GM23338 (cell line): Measurements from ENCODE around the gene GVQW3. TPM values are rescaled to one million over a fixed set of nuclear protein-coding genes. Genes with fewer than 3 reads are reported as not detected.

Experiments used
- ATAC-seq: fragments of 200-7000 bp; cut with Tn5 transposase; 3 replicates; pipeline ENCODE4 v1.9.1; 2020
- DNase-seq: peaks from one replicate; pipeline ENCODE4 v3.0.0-alpha.2; 2015; ENCODE audit warnings: low spot score
- H2AFZ ChIP-seq: fragments of 200-600 bp; sonication (generic); 2 replicates; pipeline ENCODE4 v1.8.0; 2016; ENCODE audit warnings: antibody characterized with exemption, mild to moderate bottlenecking, moderate library complexity
- H3F3A ChIP-seq: fragments of 200-600 bp; sonication (generic); replicated peaks from 2 replicates; pipeline ENCODE4 v1.8.0; 2017; ENCODE audit warnings: antibody characterized with exemption, mixed run types, low read depth
- H3K27ac ChIP-seq: fragments of 200-600 bp; sonication (generic); 2 replicates; pipeline ENCODE4 v1.6.1; 2016; ENCODE audit warnings: low read depth
- H3K27me3 ChIP-seq: fragments of 200-600 bp; sonication (generic); 2 replicates; pipeline ENCODE4 v1.8.0; 2016; ENCODE audit warnings: mild to moderate bottlenecking, mixed run types, moderate library complexity; ENCODE audit not compliant: insufficient read depth
- H3K36me3 ChIP-seq: fragments of 200-600 bp; sonication (generic); 2 replicates; pipeline ENCODE4 v1.8.0; 2016; ENCODE audit warnings: mild to moderate bottlenecking; ENCODE audit not compliant: insufficient read depth
- H3K4me1 ChIP-seq: fragments of 200-600 bp; sonication (generic); 2 replicates; pipeline ENCODE4 v1.8.0; 2016; ENCODE audit warnings: mild to moderate bottlenecking, moderate library complexity; ENCODE audit not compliant: insufficient read depth
- H3K4me2 ChIP-seq: fragments of 200-600 bp; sonication (generic); 2 replicates; pipeline ENCODE4 v1.7.1; 2017; ENCODE audit warnings: mixed run types
- H3K4me3 ChIP-seq: fragments of 200-600 bp; sonication (generic); 2 replicates; pipeline ENCODE4 v1.6.1; 2016; ENCODE audit warnings: mixed run types
- H3K79me2 ChIP-seq: fragments of 200-600 bp; sonication (generic); replicated peaks from 2 replicates; pipeline ENCODE4 v1.8.0; 2017; ENCODE audit warnings: mild to moderate bottlenecking; ENCODE audit not compliant: insufficient read depth
- H3K9me2 ChIP-seq: fragments of 200-600 bp; sonication (generic); 2 replicates; pipeline ENCODE4 v1.8.0; 2017; ENCODE audit not compliant: insufficient read depth
- H4K20me1 ChIP-seq: fragments of 200-600 bp; sonication (generic); replicated peaks from 2 replicates; pipeline ENCODE4 v1.8.0; 2017; ENCODE audit warnings: mild to moderate bottlenecking; ENCODE audit not compliant: insufficient read depth
- H3K27ac Mint-ChIP-seq: 2 replicates; pipeline ENCODE4 v1.8.0; 2020; ENCODE audit warnings: inconsistent platforms, mild to moderate bottlenecking, moderate library complexity, mixed read lengths
- H3K27me3 Mint-ChIP-seq: 3 replicates; pipeline ENCODE4 v1.8.0; 2022; ENCODE audit warnings: low read depth, mild to moderate bottlenecking, moderate library complexity, mixed read lengths, inconsistent platforms; ENCODE audit not compliant: insufficient read depth, poor library complexity
- H3K36me3 Mint-ChIP-seq: 3 replicates; pipeline ENCODE4 v1.8.0; 2021; ENCODE audit warnings: low read depth, mild to moderate bottlenecking, inconsistent platforms, moderate library complexity, mixed read lengths
- H3K4me1 Mint-ChIP-seq: 3 replicates; pipeline ENCODE4 v1.8.0; 2020; ENCODE audit warnings: mild to moderate bottlenecking, inconsistent platforms, mixed read lengths
- H3K4me3 Mint-ChIP-seq: 3 replicates; pipeline ENCODE4 v1.8.0; 2021; ENCODE audit warnings: moderate library complexity, mild to moderate bottlenecking, inconsistent platforms, mixed read lengths
- H3K9me3 Mint-ChIP-seq: 3 replicates; pipeline ENCODE4 v1.8.0; 2020; ENCODE audit warnings: moderate library complexity, mild to moderate bottlenecking, inconsistent platforms, mixed read lengths
- CREB1 ChIP-seq: fragments of 250-450 bp; sonication (Bioruptor Pico); IDR thresholded peaks from 2 replicates; pipeline ENCODE4 v1.5.0; 2020; ENCODE audit warnings: low read depth, mild to moderate bottlenecking, moderate library complexity
- EZH2 ChIP-seq: fragments of 200-600 bp; sonication (generic); IDR thresholded peaks from one replicate; pipeline ENCODE4 v1.8.0; 2017; ENCODE audit warnings: antibody characterized with exemption, mild to moderate bottlenecking, low read depth; ENCODE audit not compliant: unreplicated experiment
- EZH2phosphoT487 ChIP-seq: fragments of 200-600 bp; sonication (generic); IDR thresholded peaks from one replicate; pipeline ENCODE4 v1.8.1; 2018; ENCODE audit warnings: antibody characterized with exemption; ENCODE audit not compliant: unreplicated experiment
- JUNB ChIP-seq: IDR thresholded peaks from one replicate; pipeline ENCODE4 v1.6.1; 2016; ENCODE audit warnings: antibody characterized with exemption; ENCODE audit not compliant: unreplicated experiment
- NANOG ChIP-seq: IDR thresholded peaks from 2 replicates; pipeline ENCODE4 v1.6.1; 2016; ENCODE audit warnings: antibody characterized with exemption, borderline replicate concordance
- POLR2AphosphoS5 ChIP-seq: IDR thresholded peaks from 2 replicates; pipeline ENCODE4 v1.6.1; 2016; ENCODE audit warnings: antibody characterized with exemption, low read depth
- STAT1 ChIP-seq: IDR thresholded peaks from one replicate; pipeline ENCODE4 v1.6.1; 2016; ENCODE audit warnings: antibody characterized with exemption; ENCODE audit not compliant: unreplicated experiment
- ZNF114 ChIP-seq: fragments of 250-450 bp; sonication (Bioruptor Pico); IDR thresholded peaks from 2 replicates; pipeline ENCODE4 v1.5.0; 2020; ENCODE audit warnings: mild to moderate bottlenecking, moderate library complexity
- ZNF331 ChIP-seq: fragments of 250-450 bp; sonication (Bioruptor Pico); IDR thresholded peaks from 2 replicates; pipeline ENCODE4 v1.5.0; 2020; ENCODE audit warnings: low read depth, mild to moderate bottlenecking, moderate library complexity
- polyA plus RNA-seq: library from polyadenylated mRNA; unstranded; fragments of >200 nt; fragmentation: Nextera tagmentation; extraction: Ambion mirVana; gene quantifications from 2 replicates; pipeline ENCODE4 v1.2.1, GENCODE V29; 2016
- total RNA-seq: library from RNA; depleted of rRNA; stranded (reverse); fragments of >200 nt; shearing (Covaris generic); gene quantifications from 2 replicates; pipeline ENCODE4 v1.2.3, GENCODE V29; 2014
- TF ChIP-seq, protein P1 (sequence below), 2 experiments: fragments of 200-600 bp in 1 of 2; sonication (generic) in 1 of 2; conservative IDR thresholded peaks; 2 replicates each; pipeline versions ENCODE4 v1.5.1 to v1.6.1; 2016 to 2017; ENCODE audit warnings: antibody characterized with exemption in 2 of 2, low read depth in 2 of 2, mild to moderate bottlenecking in 2 of 2, moderate library complexity in 1 of 2
- TF ChIP-seq, protein P2 (sequence below): fragments of 250-450 bp; sonication (Bioruptor Pico); IDR thresholded peaks from 2 replicates; pipeline ENCODE4 v1.5.0; 2020; ENCODE audit warnings: mild to moderate bottlenecking, moderate library complexity
- TF ChIP-seq, protein P3 (sequence below): IDR thresholded peaks from one replicate; pipeline ENCODE4 v1.6.1; 2018; ENCODE audit warnings: antibody characterized with exemption; ENCODE audit not compliant: unreplicated experiment
- TF ChIP-seq, protein P4 (sequence below): IDR thresholded peaks from 2 replicates; pipeline ENCODE4 v1.6.1; 2016; ENCODE audit warnings: antibody characterized with exemption

The GVQW3 gene
- total and polyA plus RNA-seq, 2 experiments from 2014 or later: 3.5 to 4.9 TPM

DNA sequence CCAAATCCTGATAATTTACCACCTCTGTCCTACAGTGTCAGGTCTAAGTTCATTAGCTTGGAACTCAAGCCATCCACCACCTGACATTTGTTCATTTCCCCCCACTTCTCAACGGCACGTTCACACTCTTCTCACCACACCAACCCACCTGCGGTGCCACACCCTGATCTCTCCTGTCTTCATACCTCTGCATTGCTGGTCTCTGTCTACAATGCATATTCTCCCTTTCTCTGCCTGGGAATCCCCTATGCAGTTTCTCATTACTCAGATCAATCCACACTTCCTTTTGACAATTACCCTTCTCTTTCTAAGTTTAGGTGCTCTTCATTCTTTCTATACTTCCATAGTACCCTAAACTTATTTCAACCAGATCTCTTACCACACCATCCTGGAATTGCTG lies 43.3 kb downstream of the GVQW3 start:
- H3K36me3 ChIP-seq: no peaks in the 10 kb centered on the region
- no peaks in the 10 kb centered on the region for H3F3A ChIP-seq
- no peak overlapping the region for H3K4me3 ChIP-seq
- no peak overlapping the region for H3K4me2 ChIP-seq
- no peaks in the 10 kb centered on the region; the same call in 1 of the 2 replicates for H3K9me2 ChIP-seq
- H3K4me3 Mint-ChIP-seq: no peak overlapping the region
- H3K27ac Mint-ChIP-seq: no peak overlapping the region
- no peak overlapping the region for H2AFZ ChIP-seq
- no peaks in the 10 kb centered on the region for H3K79me2 ChIP-seq
- H3K27ac ChIP-seq: no peak overlapping the region
- no peaks in the 10 kb centered on the region for H3K36me3 Mint-ChIP-seq
- no peaks in the 10 kb centered on the region for H4K20me1 ChIP-seq
- no peaks in the 10 kb centered on the region for H3K27me3 ChIP-seq
- H3K27me3 Mint-ChIP-seq: peaks cover 3% of the 10 kb centered on the region
- no peaks in the 10 kb centered on the region for H3K9me3 Mint-ChIP-seq
- H3K4me1 Mint-ChIP-seq: peaks cover 4% of the 10 kb centered on the region; the same call in 1 of the 3 replicates
- H3K4me1 ChIP-seq: no peaks in the 10 kb centered on the region
- TF ChIP-seq POLR2AphosphoS5: no peak
- TF ChIP-seq, protein P1, sequence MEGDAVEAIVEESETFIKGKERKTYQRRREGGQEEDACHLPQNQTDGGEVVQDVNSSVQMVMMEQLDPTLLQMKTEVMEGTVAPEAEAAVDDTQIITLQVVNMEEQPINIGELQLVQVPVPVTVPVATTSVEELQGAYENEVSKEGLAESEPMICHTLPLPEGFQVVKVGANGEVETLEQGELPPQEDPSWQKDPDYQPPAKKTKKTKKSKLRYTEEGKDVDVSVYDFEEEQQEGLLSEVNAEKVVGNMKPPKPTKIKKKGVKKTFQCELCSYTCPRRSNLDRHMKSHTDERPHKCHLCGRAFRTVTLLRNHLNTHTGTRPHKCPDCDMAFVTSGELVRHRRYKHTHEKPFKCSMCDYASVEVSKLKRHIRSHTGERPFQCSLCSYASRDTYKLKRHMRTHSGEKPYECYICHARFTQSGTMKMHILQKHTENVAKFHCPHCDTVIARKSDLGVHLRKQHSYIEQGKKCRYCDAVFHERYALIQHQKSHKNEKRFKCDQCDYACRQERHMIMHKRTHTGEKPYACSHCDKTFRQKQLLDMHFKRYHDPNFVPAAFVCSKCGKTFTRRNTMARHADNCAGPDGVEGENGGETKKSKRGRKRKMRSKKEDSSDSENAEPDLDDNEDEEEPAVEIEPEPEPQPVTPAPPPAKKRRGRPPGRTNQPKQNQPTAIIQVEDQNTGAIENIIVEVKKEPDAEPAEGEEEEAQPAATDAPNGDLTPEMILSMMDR (conservative IDR thresholded peaks at IDR 0.05; ENCODE audit: low read depth in 2 of 2): no peak
- no peak for TF ChIP-seq EZH2
- TF ChIP-seq EZH2phosphoT487: no peak
- no peak for TF ChIP-seq JUNB
- TF ChIP-seq, protein P2, sequence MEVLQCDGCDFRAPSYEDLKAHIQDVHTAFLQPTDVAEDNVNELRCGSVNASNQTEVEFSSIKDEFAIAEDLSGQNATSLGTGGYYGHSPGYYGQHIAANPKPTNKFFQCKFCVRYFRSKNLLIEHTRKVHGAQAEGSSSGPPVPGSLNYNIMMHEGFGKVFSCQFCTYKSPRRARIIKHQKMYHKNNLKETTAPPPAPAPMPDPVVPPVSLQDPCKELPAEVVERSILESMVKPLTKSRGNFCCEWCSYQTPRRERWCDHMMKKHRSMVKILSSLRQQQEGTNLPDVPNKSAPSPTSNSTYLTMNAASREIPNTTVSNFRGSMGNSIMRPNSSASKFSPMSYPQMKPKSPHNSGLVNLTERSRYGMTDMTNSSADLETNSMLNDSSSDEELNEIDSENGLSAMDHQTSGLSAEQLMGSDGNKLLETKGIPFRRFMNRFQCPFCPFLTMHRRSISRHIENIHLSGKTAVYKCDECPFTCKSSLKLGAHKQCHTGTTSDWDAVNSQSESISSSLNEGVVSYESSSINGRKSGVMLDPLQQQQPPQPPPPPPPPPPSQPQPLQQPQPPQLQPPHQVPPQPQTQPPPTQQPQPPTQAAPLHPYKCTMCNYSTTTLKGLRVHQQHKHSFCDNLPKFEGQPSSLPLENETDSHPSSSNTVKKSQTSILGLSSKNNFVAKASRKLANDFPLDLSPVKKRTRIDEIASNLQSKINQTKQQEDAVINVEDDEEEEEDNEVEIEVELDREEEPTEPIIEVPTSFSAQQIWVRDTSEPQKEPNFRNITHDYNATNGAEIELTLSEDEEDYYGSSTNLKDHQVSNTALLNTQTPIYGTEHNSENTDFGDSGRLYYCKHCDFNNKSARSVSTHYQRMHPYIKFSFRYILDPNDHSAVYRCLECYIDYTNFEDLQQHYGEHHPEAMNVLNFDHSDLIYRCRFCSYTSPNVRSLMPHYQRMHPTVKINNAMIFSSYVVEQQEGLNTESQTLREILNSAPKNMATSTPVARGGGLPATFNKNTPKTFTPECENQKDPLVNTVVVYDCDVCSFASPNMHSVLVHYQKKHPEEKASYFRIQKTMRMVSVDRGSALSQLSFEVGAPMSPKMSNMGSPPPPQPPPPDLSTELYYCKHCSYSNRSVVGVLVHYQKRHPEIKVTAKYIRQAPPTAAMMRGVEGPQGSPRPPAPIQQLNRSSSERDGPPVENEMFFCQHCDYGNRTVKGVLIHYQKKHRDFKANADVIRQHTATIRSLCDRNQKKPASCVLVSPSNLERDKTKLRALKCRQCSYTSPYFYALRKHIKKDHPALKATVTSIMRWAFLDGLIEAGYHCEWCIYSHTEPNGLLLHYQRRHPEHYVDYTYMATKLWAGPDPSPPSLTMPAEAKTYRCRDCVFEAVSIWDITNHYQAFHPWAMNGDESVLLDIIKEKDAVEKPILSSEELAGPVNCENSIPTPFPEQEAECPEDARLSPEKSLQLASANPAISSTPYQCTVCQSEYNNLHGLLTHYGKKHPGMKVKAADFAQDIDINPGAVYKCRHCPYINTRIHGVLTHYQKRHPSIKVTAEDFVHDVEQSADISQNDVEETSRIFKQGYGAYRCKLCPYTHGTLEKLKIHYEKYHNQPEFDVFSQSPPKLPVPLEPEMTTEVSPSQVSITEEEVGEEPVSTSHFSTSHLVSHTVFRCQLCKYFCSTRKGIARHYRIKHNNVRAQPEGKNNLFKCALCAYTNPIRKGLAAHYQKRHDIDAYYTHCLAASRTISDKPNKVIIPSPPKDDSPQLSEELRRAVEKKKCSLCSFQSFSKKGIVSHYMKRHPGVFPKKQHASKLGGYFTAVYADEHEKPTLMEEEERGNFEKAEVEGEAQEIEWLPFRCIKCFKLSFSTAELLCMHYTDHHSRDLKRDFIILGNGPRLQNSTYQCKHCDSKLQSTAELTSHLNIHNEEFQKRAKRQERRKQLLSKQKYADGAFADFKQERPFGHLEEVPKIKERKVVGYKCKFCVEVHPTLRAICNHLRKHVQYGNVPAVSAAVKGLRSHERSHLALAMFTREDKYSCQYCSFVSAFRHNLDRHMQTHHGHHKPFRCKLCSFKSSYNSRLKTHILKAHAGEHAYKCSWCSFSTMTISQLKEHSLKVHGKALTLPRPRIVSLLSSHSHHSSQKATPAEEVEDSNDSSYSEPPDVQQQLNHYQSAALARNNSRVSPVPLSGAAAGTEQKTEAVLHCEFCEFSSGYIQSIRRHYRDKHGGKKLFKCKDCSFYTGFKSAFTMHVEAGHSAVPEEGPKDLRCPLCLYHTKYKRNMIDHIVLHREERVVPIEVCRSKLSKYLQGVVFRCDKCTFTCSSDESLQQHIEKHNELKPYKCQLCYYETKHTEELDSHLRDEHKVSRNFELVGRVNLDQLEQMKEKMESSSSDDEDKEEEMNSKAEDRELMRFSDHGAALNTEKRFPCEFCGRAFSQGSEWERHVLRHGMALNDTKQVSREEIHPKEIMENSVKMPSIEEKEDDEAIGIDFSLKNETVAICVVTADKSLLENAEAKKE (CRISPR knock-in tag): no peak
- no peak for TF ChIP-seq ZNF331 (CRISPR knock-in tag)
- no peak for TF ChIP-seq STAT1
- TF ChIP-seq NANOG: no peak
- no peak for TF ChIP-seq ZNF114
- TF ChIP-seq, protein P3, sequence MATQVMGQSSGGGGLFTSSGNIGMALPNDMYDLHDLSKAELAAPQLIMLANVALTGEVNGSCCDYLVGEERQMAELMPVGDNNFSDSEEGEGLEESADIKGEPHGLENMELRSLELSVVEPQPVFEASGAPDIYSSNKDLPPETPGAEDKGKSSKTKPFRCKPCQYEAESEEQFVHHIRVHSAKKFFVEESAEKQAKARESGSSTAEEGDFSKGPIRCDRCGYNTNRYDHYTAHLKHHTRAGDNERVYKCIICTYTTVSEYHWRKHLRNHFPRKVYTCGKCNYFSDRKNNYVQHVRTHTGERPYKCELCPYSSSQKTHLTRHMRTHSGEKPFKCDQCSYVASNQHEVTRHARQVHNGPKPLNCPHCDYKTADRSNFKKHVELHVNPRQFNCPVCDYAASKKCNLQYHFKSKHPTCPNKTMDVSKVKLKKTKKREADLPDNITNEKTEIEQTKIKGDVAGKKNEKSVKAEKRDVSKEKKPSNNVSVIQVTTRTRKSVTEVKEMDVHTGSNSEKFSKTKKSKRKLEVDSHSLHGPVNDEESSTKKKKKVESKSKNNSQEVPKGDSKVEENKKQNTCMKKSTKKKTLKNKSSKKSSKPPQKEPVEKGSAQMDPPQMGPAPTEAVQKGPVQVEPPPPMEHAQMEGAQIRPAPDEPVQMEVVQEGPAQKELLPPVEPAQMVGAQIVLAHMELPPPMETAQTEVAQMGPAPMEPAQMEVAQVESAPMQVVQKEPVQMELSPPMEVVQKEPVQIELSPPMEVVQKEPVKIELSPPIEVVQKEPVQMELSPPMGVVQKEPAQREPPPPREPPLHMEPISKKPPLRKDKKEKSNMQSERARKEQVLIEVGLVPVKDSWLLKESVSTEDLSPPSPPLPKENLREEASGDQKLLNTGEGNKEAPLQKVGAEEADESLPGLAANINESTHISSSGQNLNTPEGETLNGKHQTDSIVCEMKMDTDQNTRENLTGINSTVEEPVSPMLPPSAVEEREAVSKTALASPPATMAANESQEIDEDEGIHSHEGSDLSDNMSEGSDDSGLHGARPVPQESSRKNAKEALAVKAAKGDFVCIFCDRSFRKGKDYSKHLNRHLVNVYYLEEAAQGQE: no peak
- no peak for TF ChIP-seq CREB1 (CRISPR knock-in tag)
- TF ChIP-seq, protein P4, sequence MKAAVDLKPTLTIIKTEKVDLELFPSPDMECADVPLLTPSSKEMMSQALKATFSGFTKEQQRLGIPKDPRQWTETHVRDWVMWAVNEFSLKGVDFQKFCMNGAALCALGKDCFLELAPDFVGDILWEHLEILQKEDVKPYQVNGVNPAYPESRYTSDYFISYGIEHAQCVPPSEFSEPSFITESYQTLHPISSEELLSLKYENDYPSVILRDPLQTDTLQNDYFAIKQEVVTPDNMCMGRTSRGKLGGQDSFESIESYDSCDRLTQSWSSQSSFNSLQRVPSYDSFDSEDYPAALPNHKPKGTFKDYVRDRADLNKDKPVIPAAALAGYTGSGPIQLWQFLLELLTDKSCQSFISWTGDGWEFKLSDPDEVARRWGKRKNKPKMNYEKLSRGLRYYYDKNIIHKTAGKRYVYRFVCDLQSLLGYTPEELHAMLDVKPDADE: no peak
- DNase-seq: no peak
- no peak; the same call in 2 of the 3 replicates for ATAC-seq
